Colon (tissue), 2 donors: ENCODE measurements around the gene RAB27A.
"Not testable (repeated sequence)": the region's sequence is repeated elsewhere in the genome, so short reads cannot be mapped to it uniquely, and the experiment has no call there.

Experiments
- FAIRE-seq: peaks from 2 replicates; lab custom pipeline; 2012; peaks lifted over from hg19 to GRCh38; lab: Jason Lieb, UNC
- donor health status: control.
- donor health status: control.

RAB27A gene

DNA sequence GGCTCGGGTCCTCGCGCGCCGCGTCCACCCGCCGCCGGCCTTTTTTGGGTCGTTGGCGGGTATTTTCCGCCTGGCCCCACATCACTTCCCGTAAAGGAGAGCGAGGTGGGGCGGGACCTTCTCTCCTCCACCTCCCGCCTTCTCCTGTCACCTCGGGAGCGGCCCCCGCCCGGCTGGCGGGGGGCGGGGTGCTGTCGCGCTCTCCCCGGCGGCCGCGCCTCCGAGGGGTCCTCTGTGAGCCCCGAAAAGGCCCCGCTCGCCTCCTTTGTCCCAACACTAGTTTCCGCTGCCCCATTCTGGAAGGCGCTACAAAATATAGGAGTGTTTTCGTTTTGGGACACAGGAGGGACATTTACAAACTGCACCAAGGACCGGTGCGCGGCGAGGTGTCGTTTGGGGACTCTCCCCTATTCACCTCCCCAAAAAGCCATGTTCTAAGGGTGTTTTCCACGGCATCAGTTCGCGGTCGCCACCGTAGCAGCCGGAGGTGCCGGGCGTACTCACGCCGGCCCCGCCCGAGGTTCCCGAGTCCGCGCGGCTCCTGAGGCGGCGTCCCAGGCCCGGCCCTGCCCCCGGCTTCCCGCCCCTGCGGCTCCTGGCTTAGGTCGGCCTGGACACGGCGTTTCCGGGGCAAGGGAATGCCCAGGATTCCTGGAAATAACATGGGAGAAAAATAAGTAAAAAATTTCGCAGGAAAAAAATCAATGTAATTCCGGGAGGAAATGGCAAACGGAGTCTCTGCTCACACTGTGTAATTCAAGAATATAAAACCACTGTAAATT, at the start of gene RAB27A:
RAB27A (minus strand) TSS at position 68 of the 782 bp plus-strand sequence. CDS start 54,879 bp downstream, outside the sequence.
- no peak for FAIRE-seq

DNA sequence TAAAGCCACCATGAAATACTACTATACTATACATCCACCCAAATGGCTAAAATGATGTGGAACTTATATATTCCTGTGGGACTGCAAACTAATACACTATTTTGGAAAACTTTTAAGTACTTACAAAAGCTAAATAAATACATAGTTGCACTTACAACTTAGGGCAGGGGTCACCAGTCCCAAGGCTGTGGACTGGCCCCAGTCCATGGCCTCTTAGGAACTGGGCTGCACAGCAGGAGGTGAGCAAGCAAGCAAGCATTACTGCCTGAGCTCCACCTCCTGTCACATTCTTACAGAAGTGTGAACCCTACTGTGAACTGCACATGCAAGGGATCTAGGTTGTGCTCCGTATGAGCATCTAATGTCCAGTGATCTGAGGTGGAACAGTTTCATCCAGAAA, 47.5 kb upstream of the RAB27A start:
- no peak for FAIRE-seq

GRCh38 chr15:55334997-55335396, 45.4 kb upstream of the RAB27A start:
- FAIRE-seq: no peak

GRCh38 chr15:55334371-55334770, 44.8 kb upstream of the RAB27A start:
- no peak for FAIRE-seq

DNA sequence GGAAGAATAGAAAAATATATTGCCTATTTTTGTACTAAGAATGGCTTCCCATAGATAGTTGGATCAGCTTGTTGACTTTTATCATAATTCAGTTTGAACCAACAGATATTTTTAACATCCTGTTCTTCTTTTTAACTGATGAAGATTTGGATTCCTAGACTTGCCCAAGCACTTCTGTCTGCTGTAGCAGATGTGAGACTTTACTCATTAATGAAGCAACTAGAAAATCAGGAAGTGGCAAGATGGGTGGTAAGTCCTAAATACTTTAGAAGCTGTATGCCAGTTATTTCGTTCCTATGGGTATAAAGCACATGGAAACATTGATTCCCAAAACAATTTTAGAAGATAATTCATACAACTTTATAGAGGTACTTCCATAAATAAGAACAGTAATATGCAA, 37.8 kb upstream of the RAB27A start:
- FAIRE-seq: no peak

DNA sequence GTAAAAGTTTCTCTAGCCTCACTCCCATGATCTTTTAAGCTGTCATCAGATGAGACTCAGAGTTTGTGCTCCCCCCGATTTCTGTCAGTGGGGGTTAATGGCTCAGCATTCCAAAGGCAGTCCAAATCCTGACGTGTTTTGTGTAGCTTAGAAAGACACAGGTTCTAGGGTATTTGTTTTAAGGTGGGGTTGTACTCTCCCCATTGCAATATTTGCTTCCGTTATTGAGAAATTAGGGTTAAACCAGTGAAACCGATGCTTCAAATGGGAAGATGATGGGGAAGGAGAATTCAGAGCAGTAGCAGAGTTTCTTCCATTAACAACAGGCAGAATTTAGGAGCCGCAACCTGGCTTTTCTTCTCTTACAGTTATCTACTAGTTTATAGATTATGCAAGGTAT, 32.9 kb upstream of the RAB27A start:
- FAIRE-seq: no peak

DNA sequence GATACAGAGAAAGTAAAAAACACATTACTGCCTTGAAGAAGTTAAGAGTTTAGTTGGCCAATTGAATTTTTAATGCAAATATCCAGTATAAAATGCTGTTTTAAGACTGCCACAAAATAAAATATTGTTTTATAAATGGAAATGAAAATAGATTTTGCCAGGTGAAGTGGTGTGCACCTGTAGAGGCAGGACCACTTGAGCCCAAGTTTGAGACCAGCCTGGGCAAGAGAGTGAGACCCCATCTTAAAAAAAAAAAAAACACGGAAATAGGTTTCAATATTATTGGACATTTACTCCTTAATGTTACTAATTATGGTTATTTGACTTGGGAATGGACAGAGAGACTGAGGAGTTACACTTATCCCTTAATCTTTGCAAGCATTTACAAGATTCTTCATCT, 31.4 kb upstream of the RAB27A start:
- FAIRE-seq: no peak

- no peak for FAIRE-seq
Observed at GRCh38 chr15:55320238-55320550, 30.6 kb upstream of the RAB27A start.

GRCh38 chr15:55319537-55320237, 30.1 kb upstream of the RAB27A start:
- no peak for FAIRE-seq

GRCh38 chr15:55318588-55319494, 29.2 kb upstream of the RAB27A start, which contains the start of the genes PIGB and PIGBOS1:
Gene PIGB, plus strand, starts transcription at chr15:55319222. Its CDS starts 29 bp downstream, at chr15:55319251.
Gene PIGBOS1, minus strand, starts transcription at chr15:55319123. Its CDS starts 1,331 bp downstream, at chr15:55317792.
- FAIRE-seq: no peak

DNA sequence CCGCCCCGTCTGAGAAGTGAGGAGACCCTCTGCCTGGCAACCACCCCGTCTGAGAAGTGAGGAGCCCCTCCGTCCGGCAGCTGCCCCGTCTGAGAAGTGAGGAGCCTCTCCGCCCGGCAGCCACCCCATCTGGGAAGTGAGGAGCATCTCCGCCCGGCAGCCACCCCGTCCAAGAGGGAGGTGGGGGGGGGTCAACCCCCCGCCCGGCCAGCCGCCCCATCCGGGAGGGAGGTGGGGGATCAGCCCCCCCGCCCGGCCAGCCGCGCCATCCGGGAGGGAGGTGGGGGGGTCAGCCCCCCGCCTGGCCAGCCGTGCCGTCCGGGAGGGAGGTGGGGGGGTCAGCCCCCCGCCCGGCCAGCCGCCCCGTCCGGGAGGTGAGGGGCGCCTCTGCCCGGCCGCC, 13.2 kb upstream of the RAB27A start:
- FAIRE-seq: not testable (repeated sequence)

GRCh38 chr15:55297315-55297714, 7.7 kb upstream of the RAB27A start:
- no peak for FAIRE-seq

GRCh38 chr15:55290528-55291057, 980 bp upstream of the RAB27A start:
- FAIRE-seq: no peak

DNA sequence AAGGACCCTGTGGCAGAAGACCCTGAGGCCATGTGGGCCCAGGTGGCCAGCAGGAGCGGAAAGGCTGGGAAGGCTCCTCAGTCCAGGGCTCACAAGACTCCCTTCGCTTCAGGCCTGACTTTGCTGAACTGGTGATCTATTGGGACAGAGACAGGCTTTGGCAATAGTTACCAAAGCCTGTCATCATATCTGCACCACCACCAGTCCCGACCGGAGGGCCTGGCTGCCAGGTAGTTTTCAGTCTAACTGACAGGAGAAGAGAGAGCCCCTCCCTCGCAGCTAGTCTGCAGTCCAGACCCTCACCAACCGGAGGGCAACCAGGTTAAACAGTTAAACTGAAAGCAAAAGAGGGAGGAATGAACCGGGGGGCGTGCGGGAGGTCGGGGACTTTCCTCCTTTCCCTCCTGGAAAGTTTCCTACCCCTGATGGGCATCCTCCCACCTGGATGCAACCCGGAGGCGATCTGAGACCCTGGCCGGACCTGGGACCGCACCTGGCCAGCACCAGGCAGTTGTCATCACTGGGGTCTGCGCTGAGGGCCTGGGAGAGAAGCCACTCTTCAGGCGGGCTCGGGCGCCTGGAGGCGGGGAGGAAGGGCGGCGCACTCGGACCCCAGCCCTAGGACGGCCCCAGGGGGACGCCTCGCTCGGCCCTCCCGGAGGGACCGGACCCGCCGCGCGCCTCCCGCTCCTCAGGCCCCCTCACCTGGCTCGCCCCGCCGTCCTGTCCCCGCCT, 435 bp downstream of the RAB27A start:
- FAIRE-seq: no peak

DNA sequence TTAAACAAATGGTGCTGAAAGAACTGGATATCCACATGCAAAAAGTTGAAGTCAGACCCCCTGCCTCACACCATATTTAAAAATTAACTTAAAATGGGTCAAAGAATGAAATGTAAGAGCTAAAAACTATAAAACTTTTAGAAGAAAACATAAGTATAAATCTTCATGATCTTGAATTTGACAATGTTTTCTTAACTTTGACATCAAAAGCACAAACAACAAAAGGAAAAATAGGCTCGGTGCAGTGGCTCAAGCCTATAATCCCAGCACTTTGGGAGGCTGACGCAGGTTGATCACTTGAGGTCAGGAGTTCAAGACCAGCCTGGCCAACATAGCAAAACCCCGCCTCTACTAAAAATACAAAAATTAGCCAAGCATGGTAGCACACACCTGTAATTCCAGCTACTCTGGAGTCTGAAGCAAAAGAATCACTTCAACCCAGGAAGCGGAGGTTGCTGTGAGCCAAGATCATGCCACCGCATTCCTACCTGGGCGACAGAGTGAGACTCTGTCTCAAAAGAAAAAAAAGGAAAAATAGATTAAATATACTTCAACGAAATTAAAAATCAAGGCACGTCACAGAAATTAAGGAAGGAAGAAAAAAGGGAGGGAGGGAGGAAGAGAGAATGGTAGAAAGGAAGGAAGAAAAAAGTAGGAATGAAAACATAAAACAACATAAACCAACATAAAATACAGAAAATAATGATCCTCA, 1.5 kb downstream of the RAB27A start:
- FAIRE-seq: no peak

DNA sequence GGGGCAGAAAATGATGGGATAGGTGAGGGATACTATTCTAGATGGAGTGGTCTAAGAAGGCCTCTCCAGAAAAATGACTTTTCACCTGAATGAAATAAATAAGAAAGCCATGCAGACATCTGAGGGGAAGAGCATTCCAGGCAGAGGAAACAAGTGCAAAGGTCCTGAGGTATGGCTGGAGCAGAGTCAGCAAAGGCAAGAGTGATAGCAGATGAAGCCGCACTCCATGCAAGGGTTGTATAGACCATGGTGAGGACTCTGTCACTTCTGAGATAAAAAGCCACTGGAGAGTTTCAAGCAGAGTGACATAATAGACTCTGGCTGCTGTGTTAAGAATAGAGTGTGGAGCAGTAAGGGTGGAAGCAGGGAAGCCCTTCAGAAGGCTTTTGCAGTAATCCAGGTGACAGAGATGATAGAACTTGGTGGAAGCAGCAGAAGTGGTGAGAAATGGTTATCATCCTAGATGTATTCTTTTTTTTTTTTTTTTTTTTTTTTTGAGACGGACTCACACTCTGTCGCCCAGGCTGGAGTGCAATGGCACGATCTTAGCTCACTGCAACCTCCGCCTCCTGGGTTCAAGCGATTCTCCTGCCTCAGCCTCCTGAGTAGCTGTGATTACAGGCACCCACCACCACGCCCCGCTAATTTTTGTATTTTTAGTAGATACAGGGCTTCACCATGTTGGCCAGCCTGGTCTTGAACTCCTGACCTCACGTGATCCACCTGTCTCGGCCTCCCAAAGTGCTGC, 3.0 kb downstream of the RAB27A start:
- FAIRE-seq: not testable (repeated sequence)

GRCh38 chr15:55284426-55284825, 5.2 kb downstream of the RAB27A start:
- FAIRE-seq: no peak

DNA sequence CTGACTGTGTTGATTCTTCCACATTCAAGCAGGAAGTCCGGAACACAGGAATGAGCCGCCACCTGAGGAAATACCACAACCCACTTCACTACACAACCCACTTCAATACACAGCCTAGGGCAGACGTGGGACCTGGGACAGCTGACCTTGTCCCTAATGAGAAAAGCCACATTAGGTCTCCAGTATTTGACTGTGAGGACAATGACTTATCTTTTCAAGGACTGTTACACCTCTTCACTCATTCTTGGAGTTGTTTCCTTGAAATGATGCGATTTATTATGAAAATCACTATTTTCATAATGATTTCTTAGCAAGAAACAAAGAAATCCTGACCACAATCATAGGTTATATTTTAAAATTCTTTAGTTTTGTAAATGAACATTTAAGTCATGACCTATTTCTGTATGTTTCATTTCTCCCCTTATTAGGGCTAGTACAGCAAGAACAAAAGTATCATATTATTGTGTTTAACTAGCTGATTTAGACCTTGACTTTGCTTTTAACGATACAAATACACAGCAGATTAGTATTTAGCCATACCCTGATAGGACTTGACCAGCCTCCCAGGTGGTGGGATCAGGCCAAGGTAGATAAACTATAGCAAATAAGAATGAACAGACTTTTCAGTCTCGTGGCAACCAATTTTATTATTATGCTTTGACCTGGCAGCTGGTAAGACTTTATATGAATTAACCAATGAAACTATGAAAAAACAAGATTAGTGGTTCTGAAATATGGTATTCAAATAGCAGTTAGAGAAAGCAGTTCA, 6.0 kb downstream of the RAB27A start:
- no peak for FAIRE-seq

GRCh38 chr15:55282284-55282833, 7.3 kb downstream of the RAB27A start:
- FAIRE-seq: no peak
